Ovary (tissue), 9 donors: Measurements from ENCODE around the gene ARMC12. TPM values are rescaled to one million over a fixed set of nuclear protein-coding genes. Genes with fewer than 3 reads are reported as not detected.
"Not testable (repeated sequence)": the region's sequence is repeated elsewhere in the genome, so short reads cannot be mapped to it uniquely, and the experiment has no call there.

Source experiments
- DNase-seq, 5 donors: peaks; one replicate each; pipeline ENCODE4 v3.0.0-alpha.2; 2019 to 2020
- H3K27ac ChIP-seq, 2 donors: fragments of 200-600 bp; one replicate each; pipeline versions ENCODE4 v1.5.1 to v1.8.0; 2019 to 2022
- H3K27me3 ChIP-seq: fragments of 200-600 bp; one replicate; pipeline ENCODE4 v1.8.0; 2022
- H3K36me3 ChIP-seq: fragments of 200-600 bp; sonication (generic); one replicate; pipeline ENCODE4 v1.5.1; 2019
- H3K4me1 ChIP-seq: one replicate; pipeline ENCODE4 v1.8.1; 2013; ENCODE audit warnings: mild to moderate bottlenecking, moderate library complexity; ENCODE audit not compliant: insufficient read depth
- H3K4me3 ChIP-seq: fragments of 200-600 bp; sonication (generic); one replicate; pipeline ENCODE4 v1.5.1; 2017
- H3K9me3 ChIP-seq, 2 donors: fragments of 200-600 bp in 1 of 2; sonication (generic) in 1 of 2; one replicate each; pipeline versions ENCODE4 v1.5.1 to v1.8.1; 2013 to 2019; ENCODE audit warnings: mild to moderate bottlenecking in 1 of 2, moderate library complexity in 1 of 2
- CTCF ChIP-seq, 3 donors: fragments of 450-650 bp in 2 of 3; fragments of 200-600 bp in 1 of 3; IDR thresholded peaks; one replicate each; pipeline versions ENCODE4 v1.5.1 to v1.8.0; 2016 to 2022; ENCODE audit warnings: antibody characterized with exemption in 3 of 3, mild to moderate bottlenecking in 1 of 3
- EP300 ChIP-seq: sonication (generic); formaldehyde crosslinking; IDR thresholded peaks from one replicate; pipeline ENCODE4 v1.6.1; 2017; ENCODE audit warnings: antibody characterized with exemption
- POLR2A ChIP-seq: fragments of 450-650 bp; IDR thresholded peaks from one replicate; pipeline ENCODE4 v1.6.1; 2017; ENCODE audit warnings: antibody characterized with exemption, mild to moderate bottlenecking, moderate library complexity
- WGBS, 3 donors: extraction: QIAGEN DNeasy Blood & Tissue Kit in 1 of 3; methylation state at CpG; one replicate each; pipeline versions ENCODE4 v1.1.5 to v1.1.7; 2013 to 2017; 5-methylcytosine and 5-hydroxymethylcytosine counted together
- intact Hi-C, 4 donors: fragments of 100-400 bp; cut with DNase I; formaldehyde crosslinking; loops; one replicate each; pipeline versions ENCODE4 v1.11.0 to v1.15.1; 2022 to 2023
- polyA plus RNA-seq, 2 donors: library from polyadenylated mRNA; stranded (reverse); fragments of 200-250 nt in 1 of 2; fragments of 350-450 nt in 1 of 2; fragmentation: Illumina TruSeq in 1 of 2; extraction: RNeasy Lipid Tissue Mini Kit (QIAGEN cat#74804) in 1 of 2; gene quantifications; one replicate each; pipeline ENCODE4 v1.2.3, GENCODE V29; 2013 to 2014
- total RNA-seq, 7 donors: library from RNA; depleted of rRNA in 2 of 7; stranded (reverse); fragments of >200 nt in 2 of 7; fragmentation: NEBNext Ultra II Directional in 3 of 7; extraction: Animal tissue kit (Norgen Biotek cat#: 25700) in 3 of 7; gene quantifications; one replicate each; pipeline versions ENCODE4 v1.1.0 to v1.2.4, GENCODE V29; 2016 to 2023
- donor health status: DM: no; HTN: no; CAD: no; lungs with moderate emphysema.
- donor health status: DM: no; HTN: no; CAD: no.
- donor health status: Bipolar disorder and iron deficiency.
- donor health status: DM: yes; HTN: yes; CAD: no.
- donor health status: DM: no; HTN: no; CAD: no.
- donor health status: DM: yes; HTN: yes; CAD: no.

The ARMC12 gene
- total and polyA plus RNA-seq, 9 donors, result 0.34 to 1.9 (median 1.0) TPM

GRCh38 chr6:35691027-35691824 is 45.6 kb upstream of the ARMC12 start:
- Histone ChIP-seq H3K27ac (peak overlapping the region; percentile 58 to 68), H3K36me3 (no peaks in the 10 kb centered on the region), H3K4me1 (peaks cover 4% of the 10 kb centered on the region), H3K4me3 (no peak overlapping the region), H3K27me3 (no peaks in the 10 kb centered on the region), H3K9me3 (no peaks in the 10 kb centered on the region)
- peak; percentile 77 to 95 (median 88) for DNase-seq
- intact Hi-C loops, result loop anchor here in 1 of 4 donors (5.0 kb wide), 1 partner anchor 36 kb away; no protein-coding TSS in a partner anchor
- 50 to 60% (median 57%) methylated on average over 10 of the region's 10 CpGs for WGBS, 3 donors
- TF ChIP-seq CTCF (IDR thresholded peaks at IDR 0.05) (no peak), POLR2A (no peak), EP300 (no peak)

GRCh38 chr6:35694462-35694861 is 42.4 kb upstream of the ARMC12 start:
- TF ChIP-seq EP300 (no peak), POLR2A (no peak), CTCF (IDR thresholded peaks at IDR 0.05) (no peak)
- Histone ChIP-seq H3K27ac (no peak overlapping the region), H3K36me3 (no peaks in the 10 kb centered on the region), H3K4me1 (peaks cover 2% of the 10 kb centered on the region), H3K9me3 (no peaks in the 10 kb centered on the region), H3K27me3 (no peaks in the 10 kb centered on the region), H3K4me3 (no peak overlapping the region)
- 73 to 81% (median 80%) methylated on average over 2 of the region's 2 CpGs for WGBS, 3 donors
- intact Hi-C loops, result loop anchor here in 1 of 4 donors (5.0 kb wide), 1 partner anchor 33 kb away; no protein-coding TSS in a partner anchor
- DNase-seq, result no peak

GRCh38 chr6:35698430-35698829 is 38.4 kb upstream of the ARMC12 start:
- H3K36me3 ChIP-seq, H3K4me3 ChIP-seq, H3K27me3 ChIP-seq, H3K27ac ChIP-seq, H3K4me1 ChIP-seq, DNase-seq, intact Hi-C loops, H3K9me3 ChIP-seq: not testable (repeated sequence)
- WGBS, 3 donors, result 87 to 91% (median 89%) methylated on average over 7 of the region's 7 CpGs

GRCh38 chr6:35698858-35699257 is 38.0 kb upstream of the ARMC12 start:
- H3K27ac ChIP-seq, result no peak overlapping the region
- H3K4me3 ChIP-seq, result no peak overlapping the region
- 88 to 89% (median 88%) methylated on average over 3 of the region's 3 CpGs for WGBS, 3 donors
- intact Hi-C loops, result no loop called here
- no peaks in the 10 kb centered on the region for H3K36me3 ChIP-seq
- H3K9me3 ChIP-seq, result no peaks in the 10 kb centered on the region
- no peak for DNase-seq
- no peaks in the 10 kb centered on the region for H3K4me1 ChIP-seq
- TF ChIP-seq CTCF (IDR thresholded peaks at IDR 0.05) (no peak), POLR2A (no peak), EP300 (no peak)
- H3K27me3 ChIP-seq, result no peaks in the 10 kb centered on the region

- no peak overlapping the region for H3K4me3 ChIP-seq
- TF ChIP-seq EP300, result no peak
- no peak for TF ChIP-seq CTCF (IDR thresholded peaks at IDR 0.05)
- no peak for TF ChIP-seq POLR2A
- H3K36me3 ChIP-seq, result no peaks in the 10 kb centered on the region
- no peak for DNase-seq
- intact Hi-C loops, result no loop called here
- no peak overlapping the region for H3K27ac ChIP-seq
- no peaks in the 10 kb centered on the region for H3K27me3 ChIP-seq
- no peaks in the 10 kb centered on the region for H3K4me1 ChIP-seq
- H3K9me3 ChIP-seq, result no peaks in the 10 kb centered on the region
Measured at GRCh38 chr6:35703554-35703953, 33.3 kb upstream of the ARMC12 start.
